SH-SY5Y (cell line): ENCODE data around the gene GPRASP3.

Experiments used
- GATA2 ChIP-seq: IDR thresholded peaks from 2 replicates; pipeline ENCODE4 v1.6.1; 2011; ENCODE audit warnings: mild to moderate bottlenecking, low read depth, low read length
- GATA3 ChIP-seq: IDR thresholded peaks from 2 replicates; pipeline ENCODE4 v1.6.1; 2011; ENCODE audit warnings: low read depth, mild to moderate bottlenecking, low read length, moderate library complexity

GRCh38 chrX:102696306-102696705 lies 24.2 kb upstream of the GPRASP3 start:
- TF ChIP-seq GATA3 = no peak
- no peak for TF ChIP-seq GATA2
